DMS 273 treated with DMSO at 0.1 percent for 48 hours (cell line): ENCODE measurements around the gene ATP6V0E1.
A peak's percentile ranks its signal among the peaks of the same experiment; 100 is the strongest.
"Not testable (repeated sequence)": the region's sequence is repeated elsewhere in the genome, so short reads cannot be mapped to it uniquely, and the experiment has no call there.

Experiments
- DNase-seq: peaks from one replicate; lab custom pipeline; 2025; lab: John Stamatoyannopoulos, UW

Gene ATP6V0E1

DNA sequence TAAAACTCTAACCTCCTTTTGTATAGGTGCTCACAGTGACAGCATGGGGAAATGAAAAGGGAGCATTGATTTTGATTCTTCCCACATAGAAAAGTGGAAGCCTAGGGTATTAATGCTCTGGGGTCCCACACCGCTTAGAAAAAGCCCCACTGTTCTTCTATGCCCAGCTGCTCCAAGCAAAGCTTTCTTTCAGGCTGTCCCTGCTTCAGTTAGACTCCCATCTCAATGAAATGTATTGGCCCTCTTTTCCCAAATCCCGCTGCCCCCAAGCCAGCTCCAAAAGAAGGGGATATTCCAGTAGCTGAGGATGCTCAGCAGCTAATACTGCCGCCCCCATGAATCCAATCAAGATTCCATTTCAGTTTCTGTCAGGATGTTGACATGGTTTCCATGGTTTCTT is 55.6 kb downstream of the ATP6V0E1 start:
- no peak for DNase-seq

DNA sequence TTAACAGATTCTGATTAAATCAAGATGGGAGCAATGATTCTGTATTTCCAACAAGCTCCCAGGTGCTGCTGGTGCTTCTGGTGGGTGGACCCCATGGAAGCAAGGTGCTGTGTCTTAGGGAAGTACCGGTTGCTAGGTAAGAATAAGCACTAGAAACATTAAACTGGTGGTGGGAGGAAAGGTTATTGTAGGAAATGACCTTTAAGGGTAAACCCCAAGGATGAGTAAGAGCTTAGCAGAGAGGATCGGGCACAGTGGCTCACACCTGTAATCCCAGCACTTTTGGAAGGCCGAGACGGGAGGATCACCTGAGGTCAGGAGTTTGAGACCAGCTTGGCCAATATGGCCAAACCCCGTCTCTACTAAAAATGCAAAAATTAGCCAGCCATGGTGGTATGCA is 56.4 kb downstream of the ATP6V0E1 start:
- DNase-seq: no peak

DNA sequence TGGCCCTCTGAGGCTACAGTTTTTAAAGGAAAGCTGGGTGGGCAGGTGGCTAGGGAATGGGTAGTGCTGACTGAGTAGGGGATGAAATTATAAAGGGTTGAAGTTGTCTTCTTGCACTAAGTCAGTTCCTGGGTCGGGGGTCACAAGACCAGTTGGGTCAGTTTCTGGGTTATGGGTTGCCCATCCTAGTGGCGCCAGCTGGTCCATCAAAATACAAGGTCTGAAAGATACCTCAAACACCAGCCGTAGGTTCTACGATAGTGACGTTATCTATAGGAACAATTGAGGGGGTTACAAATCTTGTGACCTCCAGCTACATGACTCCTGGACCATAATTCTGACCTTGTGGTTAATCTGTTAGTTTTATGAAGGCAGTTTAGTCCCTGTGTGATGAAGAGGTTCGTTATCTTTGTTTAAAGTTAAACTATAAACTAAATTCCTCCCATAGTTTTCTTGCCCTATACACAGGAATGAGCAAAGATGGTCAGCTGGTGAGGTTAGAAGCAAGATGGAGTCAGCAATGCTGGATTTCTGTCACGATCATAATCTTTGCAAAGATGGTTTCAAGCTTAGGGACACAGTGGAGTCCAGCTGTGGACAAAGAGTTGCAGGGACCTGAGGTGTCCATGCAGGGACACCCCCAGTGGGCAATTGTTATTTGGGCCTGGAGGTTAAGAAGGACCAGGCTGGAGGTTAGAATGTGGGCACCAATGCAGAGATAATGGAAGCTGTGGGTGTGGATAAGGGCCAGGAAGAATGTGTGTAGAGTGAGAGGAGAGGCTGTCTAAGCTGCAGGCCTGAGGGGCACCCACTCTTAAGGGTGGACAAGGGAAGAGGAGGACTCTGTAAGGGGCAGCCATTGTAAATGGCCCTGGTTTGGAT is 58.6 kb downstream of the ATP6V0E1 start:
- no peak for DNase-seq

DNA sequence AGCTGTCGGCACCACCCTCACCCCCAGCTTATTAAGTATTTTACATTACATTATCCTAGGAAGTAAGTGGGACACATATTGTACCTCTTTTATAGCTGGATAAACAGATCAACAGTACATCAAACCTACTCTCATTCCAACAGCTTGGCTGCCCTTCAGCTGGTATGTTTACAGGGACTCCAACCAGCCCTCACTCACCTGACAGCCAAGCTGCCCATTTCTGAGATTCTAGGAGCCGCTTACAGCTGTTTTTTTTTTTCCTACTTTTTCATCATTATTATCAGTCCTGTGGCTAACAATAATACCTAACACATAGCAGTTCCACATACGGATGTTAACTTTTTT is 59.2 kb downstream of the ATP6V0E1 start:
- DNase-seq: no peak

DNA sequence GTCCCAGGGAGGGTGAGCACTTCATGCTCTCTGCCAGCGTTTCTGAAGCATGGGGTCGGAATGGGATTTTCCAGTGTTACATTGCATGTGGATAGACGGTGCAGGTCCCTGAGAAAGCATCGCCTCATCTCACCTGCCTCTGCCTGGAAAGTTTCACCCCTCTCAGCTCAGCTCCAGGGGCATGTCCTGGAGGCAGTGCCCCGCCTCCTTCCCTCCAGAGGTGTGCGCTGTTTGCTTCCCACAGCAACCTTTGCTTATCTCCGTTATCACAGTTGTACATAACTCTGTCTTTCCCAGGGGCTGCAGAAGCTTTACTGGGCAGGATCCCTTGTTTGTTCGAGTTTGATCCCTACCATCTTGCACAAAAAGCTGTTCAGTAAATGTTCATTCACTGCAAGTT is 61.9 kb downstream of the ATP6V0E1 start:
- no peak for DNase-seq

DNA sequence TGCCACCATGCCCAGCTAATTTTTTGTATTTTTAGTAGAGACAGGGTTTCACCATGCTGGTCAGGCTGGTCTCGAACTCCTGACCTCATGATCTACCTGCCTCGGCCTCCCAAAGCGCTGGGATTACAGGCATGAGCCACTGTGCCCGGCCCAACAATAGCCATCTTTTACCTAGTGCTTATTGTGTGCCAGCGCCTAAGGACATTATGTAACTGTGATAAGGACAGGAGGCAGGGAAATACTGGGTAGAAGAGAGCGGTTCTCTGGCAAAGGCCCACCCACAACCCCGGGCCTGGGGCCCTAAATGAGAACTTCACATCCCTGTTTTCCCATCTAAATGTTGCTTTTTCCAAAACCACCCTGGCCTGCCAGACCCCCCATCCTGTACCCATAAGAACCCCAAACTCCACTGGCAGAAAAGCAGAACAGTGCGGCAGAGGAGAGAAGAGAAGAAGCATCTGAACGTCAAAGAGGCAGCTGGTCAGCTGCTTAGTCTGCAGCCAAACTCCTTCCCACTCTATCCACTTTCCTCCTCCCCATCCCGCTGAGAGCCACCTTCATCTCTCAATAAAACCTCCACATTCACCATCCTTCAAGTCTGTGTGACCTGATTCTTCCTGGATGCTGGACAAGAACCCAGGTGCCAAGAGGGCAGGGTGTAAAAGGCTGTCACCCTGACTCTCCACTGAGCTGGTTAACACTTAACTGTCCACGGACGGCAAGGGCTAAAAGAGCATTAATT is 63.7 kb downstream of the ATP6V0E1 start:
- not testable (repeated sequence) for DNase-seq

DNA sequence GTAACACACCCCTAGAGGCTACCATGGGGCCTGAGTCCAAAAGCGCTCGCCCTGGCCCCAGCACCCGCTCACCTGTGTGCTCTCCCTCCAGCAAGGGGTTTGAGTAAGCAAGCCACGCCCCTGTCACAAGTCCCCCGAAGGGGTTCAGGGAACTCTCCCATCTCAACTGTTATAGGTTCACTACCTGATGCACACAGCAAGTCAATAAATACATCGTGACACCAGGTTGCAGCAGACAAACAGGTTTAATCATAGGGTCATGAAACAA is 64.2 kb downstream of the ATP6V0E1 start:
- DNase-seq: no peak

DNA sequence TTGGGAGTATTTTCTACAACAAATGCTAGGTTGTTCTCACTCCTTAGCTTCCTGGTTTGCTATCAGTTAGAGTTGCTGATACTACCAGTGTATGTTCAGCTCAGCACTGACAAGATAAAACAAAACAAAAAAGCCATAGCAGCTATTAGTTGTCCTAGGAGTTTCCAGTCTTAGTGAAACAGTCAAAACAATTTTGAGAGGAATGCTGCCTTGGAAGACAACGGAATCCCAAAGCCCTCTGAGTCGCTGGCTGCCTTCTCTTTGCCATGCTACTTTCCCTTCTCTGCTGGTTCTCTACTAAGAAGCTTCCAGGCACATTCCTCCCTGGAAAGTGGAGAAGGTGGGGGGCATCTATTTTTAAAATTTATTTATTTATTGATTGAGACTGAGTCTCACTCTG is 67.2 kb downstream of the ATP6V0E1 start:
- no peak for DNase-seq

DNA sequence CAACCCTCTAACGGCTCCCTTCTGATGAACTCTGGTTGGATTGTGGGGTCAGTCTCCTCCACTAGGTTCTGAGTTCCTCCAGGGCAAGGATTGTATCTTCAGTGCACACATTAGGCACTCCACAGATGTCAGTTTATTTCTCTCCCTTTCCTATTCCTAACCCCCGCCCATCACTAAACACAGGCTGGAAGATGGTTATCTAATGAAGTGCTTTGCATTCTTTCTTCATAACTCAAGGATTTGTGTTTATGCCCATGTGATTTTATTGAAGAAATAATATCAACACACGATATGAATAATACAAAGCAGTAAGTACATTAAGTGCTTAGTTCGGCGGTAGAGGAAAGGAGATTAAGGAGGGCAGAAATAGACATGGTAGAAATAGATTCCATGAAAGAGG is 68.2 kb downstream of the ATP6V0E1 start:
- no peak for DNase-seq

DNA sequence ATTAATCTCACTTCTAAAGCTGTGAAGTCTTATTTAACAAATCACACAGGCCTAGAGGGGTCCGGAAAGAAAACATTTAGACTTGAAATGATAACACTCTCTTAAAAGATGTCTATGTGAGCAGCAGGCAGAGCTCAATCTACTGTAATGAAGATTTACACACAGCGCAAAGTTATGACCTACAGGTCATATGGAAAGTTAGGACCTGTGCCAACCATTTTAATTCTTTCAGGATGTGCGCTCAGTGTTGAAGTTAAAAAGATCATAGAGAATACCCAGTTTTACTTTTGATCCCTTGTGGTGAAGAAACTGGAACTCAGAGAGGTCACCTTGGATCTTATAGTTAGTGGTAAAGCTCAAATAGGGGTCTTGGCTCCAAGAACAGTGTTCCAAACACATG is 69.5 kb downstream of the ATP6V0E1 start:
- no peak for DNase-seq

DNA sequence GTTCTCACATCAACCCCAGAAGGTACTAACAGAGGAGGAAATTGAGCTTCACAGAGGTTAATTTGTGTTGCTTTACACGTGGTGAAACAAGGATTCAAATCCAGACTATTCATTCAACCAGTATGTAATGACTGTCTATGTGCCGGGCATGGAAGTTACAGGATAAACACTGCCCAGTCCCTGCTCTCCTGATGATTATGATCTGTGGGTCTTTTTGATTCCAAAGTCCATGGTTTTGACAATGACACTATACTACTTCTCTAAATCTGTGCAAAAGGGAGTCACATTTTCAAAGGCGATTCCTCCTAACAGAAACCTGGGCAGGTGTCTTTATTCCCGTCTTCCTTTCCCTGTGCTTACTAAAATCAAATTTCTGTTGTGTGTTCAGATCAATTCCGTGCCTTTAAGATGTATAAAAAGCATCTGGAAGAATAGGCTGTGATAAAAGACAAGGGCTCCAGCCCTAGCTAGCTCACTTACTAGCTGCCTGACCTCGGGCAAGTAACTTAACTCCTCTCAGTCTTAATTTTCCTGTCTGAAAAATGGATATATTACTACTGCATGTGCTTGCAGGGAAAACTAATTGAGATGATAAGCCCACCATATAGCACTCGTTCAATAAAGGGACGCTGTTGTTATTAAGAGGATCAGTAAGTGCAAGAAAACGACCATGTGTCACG is 71.6 kb downstream of the ATP6V0E1 start:
- DNase-seq: no peak

DNA sequence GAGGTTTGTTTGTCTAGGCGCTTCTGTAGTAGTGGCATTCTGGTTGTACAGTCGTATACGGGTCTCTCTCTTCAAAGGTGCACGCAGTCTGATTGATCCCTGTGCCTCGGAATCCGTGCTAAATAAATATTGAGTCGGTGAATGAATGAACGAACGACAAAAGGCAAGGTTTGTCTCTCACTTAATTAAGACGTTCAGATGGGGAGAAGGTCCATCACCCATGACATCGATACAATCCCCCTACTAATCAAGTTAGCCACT is 72.1 kb downstream of the ATP6V0E1 start:
- DNase-seq: no peak

DNA sequence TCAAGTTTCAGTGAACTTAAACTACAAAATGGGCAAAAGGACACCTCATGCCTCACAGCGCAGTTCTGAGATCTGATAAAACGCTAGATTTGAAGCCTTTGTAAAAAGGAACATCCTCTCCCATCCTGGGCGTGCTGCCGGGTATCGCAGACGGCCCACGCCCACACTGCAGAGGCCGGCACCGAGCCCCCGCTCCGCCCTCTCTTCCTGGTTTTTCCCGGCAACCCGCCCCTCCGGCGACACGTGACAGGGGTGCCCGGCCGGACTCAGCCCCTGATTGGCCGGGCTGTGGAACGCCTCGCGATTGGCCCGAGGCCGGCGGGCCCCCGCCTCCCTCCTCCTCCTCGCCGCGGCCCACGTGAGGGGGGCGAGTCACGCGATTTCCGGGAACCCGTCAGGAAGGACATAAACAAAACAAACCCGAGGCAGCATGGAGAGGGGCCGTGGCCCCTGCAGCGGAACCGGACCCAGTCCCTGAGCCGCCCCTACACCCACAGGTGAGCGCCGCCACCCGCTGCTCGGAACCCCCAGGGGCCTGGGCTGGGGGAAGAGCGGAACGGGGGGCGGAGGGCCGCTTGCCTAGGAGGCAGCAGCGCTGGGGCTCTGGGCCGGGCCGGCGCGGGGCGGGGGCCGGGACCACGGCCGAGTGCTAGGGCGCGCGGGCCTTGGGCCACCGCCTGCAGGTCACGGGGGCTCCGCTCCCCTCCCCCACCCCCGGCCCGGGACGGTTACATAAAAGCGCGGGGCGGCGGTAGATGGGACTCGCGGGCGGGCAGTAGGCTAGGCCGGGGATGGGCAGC is 72.6 kb downstream of the ATP6V0E1 start, which contains the start of gene CREBRF:
Gene CREBRF, plus strand, starts transcription at position 370 of the 800 bp plus-strand sequence. CDS start 24,424 bp downstream, outside the sequence.
- peak; percentile 91 for DNase-seq

DNA sequence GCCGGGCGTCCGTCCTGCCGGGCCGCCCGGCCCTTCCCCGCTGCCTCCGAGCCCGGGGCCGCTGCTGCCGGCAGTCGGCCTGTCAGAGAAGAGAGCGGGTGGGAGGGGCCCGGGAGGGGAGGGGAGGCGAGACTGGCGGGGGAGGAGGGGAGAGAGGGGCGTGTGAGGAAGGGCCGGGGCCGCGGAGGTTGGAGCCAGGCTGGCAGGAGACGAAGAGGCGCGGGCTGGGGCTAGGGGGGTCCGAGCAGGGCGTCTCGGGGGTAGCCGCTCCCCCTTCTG is 73.2 kb downstream of the ATP6V0E1 start:
- DNase-seq: no peak

DNA sequence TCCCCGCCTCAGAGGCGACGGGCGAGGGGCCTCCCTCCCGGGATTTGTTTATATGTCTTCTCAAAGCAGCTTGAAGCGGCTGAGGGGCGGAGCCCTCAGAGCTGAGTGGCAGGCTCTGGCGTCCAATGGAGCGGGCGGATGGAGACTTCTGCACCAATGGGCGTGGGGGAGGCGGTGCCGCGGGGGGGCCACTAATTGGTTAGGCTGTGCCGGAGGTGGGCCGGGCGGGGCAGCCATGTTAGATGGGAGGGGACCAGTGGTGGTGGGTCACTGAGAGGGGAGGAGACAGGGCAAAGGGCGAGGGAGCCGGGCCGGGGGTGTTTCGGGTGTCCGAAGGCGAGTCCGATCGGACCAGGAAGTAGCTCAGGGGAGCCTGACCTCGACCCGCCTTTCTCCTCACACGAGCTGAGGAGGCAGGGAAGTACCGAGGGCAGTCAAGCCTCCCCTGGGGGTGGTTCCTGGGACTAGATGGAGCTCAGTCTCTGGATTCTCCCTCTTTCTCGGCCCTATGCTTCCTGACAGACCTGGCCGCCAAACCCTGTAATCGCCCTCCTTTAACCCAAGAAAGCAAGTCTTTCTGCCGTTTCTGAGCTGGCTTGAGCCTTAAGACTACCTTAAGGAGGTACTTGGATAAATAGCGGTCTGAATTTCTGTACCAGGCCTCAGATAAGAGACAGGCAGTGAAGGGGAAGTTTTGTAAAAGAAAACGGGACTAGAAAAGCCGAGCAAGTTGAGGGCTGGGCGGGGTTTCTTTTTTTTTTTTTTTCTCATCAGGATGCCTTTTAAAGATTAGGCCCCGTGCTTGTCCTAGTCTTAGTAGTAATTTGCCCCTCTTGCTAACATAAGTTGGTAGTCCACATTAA is 73.7 kb downstream of the ATP6V0E1 start:
- peak; percentile 95 for DNase-seq

DNA sequence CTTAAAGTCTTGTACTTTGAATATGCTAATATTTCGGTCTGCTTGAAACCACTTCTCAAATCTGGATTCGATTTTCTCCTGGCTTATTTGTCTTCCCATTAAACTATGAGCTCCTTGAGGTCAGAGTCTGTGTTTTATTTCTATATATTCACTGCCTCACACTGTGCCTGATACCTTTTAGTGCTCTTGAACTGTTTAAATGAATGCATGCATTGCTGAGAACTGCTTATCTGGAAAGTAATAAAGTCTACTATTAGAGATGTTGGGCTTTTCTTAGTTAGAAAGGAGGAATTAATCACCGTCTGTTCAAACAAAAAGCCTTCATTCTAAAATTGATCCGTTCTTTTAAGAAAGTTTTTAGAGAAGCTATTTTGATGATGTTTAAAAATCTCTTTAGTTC is 78.6 kb downstream of the ATP6V0E1 start:
- DNase-seq: no peak

DNA sequence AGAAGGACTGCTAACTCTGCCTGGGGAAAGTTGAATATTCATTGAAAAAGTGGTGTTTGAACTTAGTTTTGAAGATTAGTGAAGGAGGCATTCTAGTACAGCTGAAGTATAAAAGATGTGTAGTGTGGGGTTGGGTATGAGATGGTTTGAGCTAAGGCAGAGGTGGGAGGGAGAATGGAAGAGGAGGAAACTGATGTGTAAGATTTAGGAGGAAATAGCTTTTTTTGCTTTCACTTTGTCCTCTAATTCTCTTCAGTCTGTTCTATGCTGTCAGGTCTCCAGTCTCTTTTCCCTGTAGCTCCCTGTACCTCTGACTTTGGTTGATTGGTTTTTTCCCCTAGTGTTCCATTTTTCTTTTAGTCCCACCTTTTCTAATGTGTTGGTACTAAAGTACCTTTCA is 81.6 kb downstream of the ATP6V0E1 start:
- DNase-seq: no peak

DNA sequence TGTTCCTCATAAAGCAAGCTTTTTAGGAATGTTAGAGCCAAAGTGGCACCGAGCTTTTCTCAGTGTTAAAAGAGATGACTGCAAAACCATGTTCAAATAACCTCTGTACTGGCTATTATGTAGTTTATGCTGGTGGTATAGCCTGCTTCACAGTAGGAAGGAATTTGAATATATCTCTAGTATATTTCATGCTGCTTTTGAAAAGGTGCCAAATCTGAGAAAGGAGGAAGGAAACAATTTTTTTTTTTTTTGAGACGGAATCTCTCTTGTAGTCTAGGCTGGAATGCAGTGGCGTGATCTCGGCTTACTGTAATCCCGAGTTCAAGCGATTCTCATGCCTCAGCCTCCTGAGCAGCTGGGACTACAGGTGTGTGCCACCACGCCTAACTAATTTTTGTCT is 86.1 kb downstream of the ATP6V0E1 start:
- no peak for DNase-seq

DNA sequence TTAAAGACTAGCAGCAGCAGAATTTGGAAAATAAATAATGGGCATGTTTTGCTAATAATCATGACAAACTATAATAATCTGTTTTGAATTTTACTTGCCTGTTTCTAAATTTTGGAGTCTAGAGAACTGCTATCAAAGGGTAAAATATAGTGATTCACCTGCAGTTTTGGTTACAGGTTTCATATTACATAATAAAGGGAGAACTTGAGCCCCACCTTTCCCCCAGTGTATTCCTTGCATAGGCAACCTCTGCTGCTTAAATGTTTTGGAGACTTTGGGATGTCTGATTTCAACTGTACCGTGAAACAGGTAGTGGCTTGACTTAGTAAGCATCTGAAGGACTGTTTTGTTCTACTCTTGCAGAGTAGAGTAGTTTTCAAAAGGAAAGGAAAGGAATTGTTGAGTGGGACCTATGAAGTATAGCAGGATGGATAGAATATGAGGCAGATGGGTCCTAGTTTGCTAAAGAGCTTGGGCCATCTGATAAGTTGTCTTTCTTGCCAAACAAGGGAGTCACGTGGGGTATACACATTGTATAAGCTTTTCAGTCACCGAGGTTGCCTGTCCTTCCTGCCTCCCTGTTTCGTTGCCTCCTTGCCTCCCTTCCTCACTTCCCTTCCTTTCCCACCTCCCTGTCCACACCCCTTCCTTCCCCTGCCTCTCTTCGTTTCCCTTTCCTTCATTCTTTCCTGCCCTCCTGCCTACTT is 91.7 kb downstream of the ATP6V0E1 start:
- DNase-seq: no peak

DNA sequence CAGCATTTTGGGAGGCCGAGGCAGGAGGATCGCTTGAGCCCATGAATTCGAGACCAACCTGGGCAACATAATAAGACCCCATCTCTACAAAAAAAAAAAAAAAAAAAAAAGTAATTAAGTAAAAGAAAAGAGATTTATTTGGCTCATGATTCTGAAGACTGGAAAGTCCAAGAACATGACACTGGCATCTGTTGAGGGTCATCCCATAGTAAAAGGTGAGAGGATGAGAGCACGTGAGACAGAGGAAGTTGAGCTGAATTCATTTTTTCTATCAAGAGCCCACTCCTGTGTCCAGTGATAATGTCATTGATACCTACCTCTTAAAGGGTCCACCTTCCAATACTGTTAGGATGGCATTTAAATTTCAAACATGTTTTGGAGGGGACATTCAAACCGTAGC is 92.4 kb downstream of the ATP6V0E1 start:
- DNase-seq: no peak

DNA sequence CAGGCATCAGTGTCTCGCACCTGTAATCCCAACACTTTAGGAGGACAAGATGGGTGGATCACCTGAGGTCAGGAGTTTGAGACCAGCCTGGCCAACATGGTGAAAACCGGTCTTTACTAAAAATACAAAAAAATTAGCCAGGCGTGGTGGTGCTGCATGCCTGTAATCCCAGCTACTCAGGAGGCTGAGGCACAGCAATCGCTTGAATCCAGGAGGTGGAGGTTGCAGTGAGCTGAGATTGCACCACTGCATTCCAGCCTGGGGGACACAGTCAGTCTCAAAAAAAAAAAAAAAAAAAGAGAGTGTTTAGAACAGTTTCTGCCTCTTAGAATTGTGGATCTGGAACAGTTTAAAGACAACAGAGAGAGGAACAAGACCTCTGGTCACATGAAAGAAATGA is 92.9 kb downstream of the ATP6V0E1 start:
- DNase-seq: not testable (repeated sequence)
